Neural cell (in vitro differentiated cells): ENCODE data around the gene TMEM107. TPM values are rescaled to one million over a fixed set of nuclear protein-coding genes. Genes with fewer than 3 reads are reported as not detected.

Experiments used
- H2AFZ ChIP-seq: fragments of 200-600, 300-800 bp; sonication (generic), shearing (Covaris generic); 2 replicates; pipeline ENCODE4 v1.6.0; 2014; ENCODE audit warnings: low read depth, mild to moderate bottlenecking, antibody characterized with exemption, low read length, moderate library complexity
- H3F3A ChIP-seq: fragments of 200-600 bp; shearing (Covaris generic); 2 replicates; pipeline ENCODE4 v1.6.1; 2016; ENCODE audit warnings: mild to moderate bottlenecking, moderate library complexity, mixed read lengths, antibody characterized with exemption, low read length; ENCODE audit not compliant: insufficient read depth, poor library complexity, severe bottlenecking
- H3K27ac ChIP-seq: fragments of 200-600, 300-800 bp; sonication (generic), shearing (Covaris generic); 2 replicates; pipeline ENCODE4 v1.5.1; 2014; ENCODE audit warnings: mild to moderate bottlenecking, low read length, moderate library complexity
- H3K27me3 ChIP-seq: fragments of 300-800, 200-600 bp; sonication (generic), shearing (Covaris generic); 2 replicates; pipeline ENCODE4 v1.6.0; 2014; ENCODE audit warnings: mild to moderate bottlenecking, low read depth, low read length, moderate library complexity; ENCODE audit not compliant: insufficient read depth
- H3K36me3 ChIP-seq: fragments of 300-800, 200-600 bp; sonication (generic), shearing (Covaris generic); 2 replicates; pipeline ENCODE4 v1.5.1; 2014; ENCODE audit warnings: mild to moderate bottlenecking, antibody characterized with exemption, low read length, moderate library complexity; ENCODE audit not compliant: insufficient read depth
- H3K4me2 ChIP-seq: fragments of 300-800, 200-600 bp; sonication (generic), shearing (Covaris generic); 2 replicates; pipeline ENCODE4 v1.6.0; 2014; ENCODE audit warnings: mild to moderate bottlenecking, low read length
- H3K4me3 ChIP-seq: fragments of 300-800, 200-600 bp; sonication (generic), shearing (Covaris generic); 2 replicates; pipeline ENCODE4 v1.5.1; 2014; ENCODE audit warnings: mild to moderate bottlenecking, low read length, moderate library complexity
- H3K79me2 ChIP-seq: fragments of 200-600 bp; shearing (Covaris generic); replicated peaks from 2 replicates; pipeline ENCODE4 v1.6.0; 2014; ENCODE audit warnings: mild to moderate bottlenecking, low read length, moderate library complexity; ENCODE audit not compliant: insufficient read depth
- H3K9ac ChIP-seq: fragments of 300-800, 200-600 bp; sonication (generic), shearing (Covaris generic); 2 replicates; pipeline ENCODE4 v1.6.1; 2016; ENCODE audit warnings: mild to moderate bottlenecking, low read length, mixed read lengths
- H3K9me2 ChIP-seq: fragments of 200-600 bp; shearing (Covaris generic); 2 replicates; pipeline ENCODE4 v1.6.1; 2016; ENCODE audit warnings: mild to moderate bottlenecking, low read length, mixed read lengths; ENCODE audit not compliant: insufficient read depth
- H3K9me3 ChIP-seq: fragments of 200-600, 300-800 bp; sonication (generic), shearing (Covaris generic); 2 replicates; pipeline ENCODE4 v1.6.1; 2016; ENCODE audit warnings: mild to moderate bottlenecking, mixed run types, low read length, moderate library complexity, mixed read lengths
- H4K20me1 ChIP-seq: fragments of 200-600 bp; shearing (Covaris generic); 2 replicates; pipeline ENCODE4 v1.6.1; 2016; ENCODE audit warnings: mild to moderate bottlenecking, mixed run types; ENCODE audit not compliant: insufficient read depth
- CTCF ChIP-seq: fragments of 450-650 bp; IDR thresholded peaks from 2 replicates; pipeline ENCODE4 v1.5.1; 2014; ENCODE audit warnings: antibody characterized with exemption, mild to moderate bottlenecking, moderate library complexity; ENCODE audit not compliant: poor library complexity, severe bottlenecking
- EP300 ChIP-seq: fragments of 450-650 bp; conservative IDR thresholded peaks from 2 replicates; pipeline ENCODE4 v1.6.1; 2014; ENCODE audit warnings: antibody characterized with exemption, mild to moderate bottlenecking, moderate library complexity; ENCODE audit not compliant: poor library complexity, severe bottlenecking
- EZH2 ChIP-seq: fragments of 200-600, 300-800 bp; shearing (Covaris generic), sonication (generic); IDR thresholded peaks from 2 replicates; pipeline ENCODE4 v1.6.1; 2014; ENCODE audit warnings: antibody characterized with exemption, low read length, borderline replicate concordance, mild to moderate bottlenecking; ENCODE audit not compliant: insufficient read depth, poor library complexity, severe bottlenecking
- MXI1 ChIP-seq: fragments of 450-650 bp; conservative IDR thresholded peaks from 2 replicates; pipeline ENCODE4 v1.6.1; 2014; ENCODE audit warnings: antibody characterized with exemption, mild to moderate bottlenecking; ENCODE audit not compliant: poor library complexity, severe bottlenecking
- POLR2AphosphoS5 ChIP-seq: IDR thresholded peaks from 2 replicates; pipeline ENCODE4 v1.6.1; 2012
- RAD21 ChIP-seq: fragments of 450-650 bp; conservative IDR thresholded peaks from 2 replicates; pipeline ENCODE4 v1.6.1; 2014; ENCODE audit warnings: antibody characterized with exemption, mild to moderate bottlenecking, moderate library complexity
- REST ChIP-seq: IDR thresholded peaks from 2 replicates; pipeline ENCODE4 v1.6.1; 2012; ENCODE audit warnings: borderline replicate concordance
- SMC3 ChIP-seq: fragments of 450-650 bp; conservative IDR thresholded peaks from 2 replicates; pipeline ENCODE4 v1.6.1; 2014; ENCODE audit warnings: antibody characterized with exemption, mild to moderate bottlenecking, moderate library complexity; ENCODE audit not compliant: poor library complexity
- TAF1 ChIP-seq: IDR thresholded peaks from 2 replicates; pipeline ENCODE4 v1.6.1; 2012; ENCODE audit warnings: low read depth
- polyA plus RNA-seq: library from polyadenylated mRNA; depleted of rRNA; stranded (reverse); fragments of >200 nt; gene quantifications from 2 replicates; pipeline ENCODE4 v1.2.3, GENCODE V29; 2014

The TMEM107 gene
- polyA plus RNA-seq, 1 donor from 2014 or later: 31.7 TPM

- TF ChIP-seq TAF1: peak; percentile 91
- TF ChIP-seq REST: peak; percentile 85
- TF ChIP-seq POLR2AphosphoS5: peak; percentile 98
- peak; percentile 85 for TF ChIP-seq MXI1
- no peak for TF ChIP-seq EZH2
- TF ChIP-seq RAD21: peak; percentile 25
- no peak for TF ChIP-seq CTCF
- peak; percentile 32 for TF ChIP-seq SMC3
- peak; percentile 63 for TF ChIP-seq EP300
- H3K27ac ChIP-seq: peak within 1 kb of the TSS; percentile 91
- peak within 1 kb of the TSS; percentile 94 for H3K4me3 ChIP-seq
- H3K9me3 ChIP-seq: no peaks in the 10 kb centered on the region
- no peaks in the 10 kb centered on the region for H3K36me3 ChIP-seq
- H4K20me1 ChIP-seq: peaks cover 11% of the 10 kb centered on the region
- H3K27me3 ChIP-seq: no peaks in the 10 kb centered on the region
- peak within 1 kb of the TSS; percentile 99 for H3K9ac ChIP-seq
- peak within 1 kb of the TSS; percentile 96 for H3K4me2 ChIP-seq
- no peaks in the 10 kb centered on the region for H3K9me2 ChIP-seq
- H3F3A ChIP-seq: no peaks in the 10 kb centered on the region
- peak within 1 kb of the TSS; percentile 96 for H2AFZ ChIP-seq
- peaks cover 45% of the 10 kb centered on the region for H3K79me2 ChIP-seq
These were observed 13.8 kb downstream of the TMEM107 start, which contains the start of gene VAMP2 for GRCh38 chr17:8162233-8162996. TSS of gene VAMP2 (minus strand) at chr17:8162948. CDS start at chr17:8162879, 69 bp downstream.

GRCh38 chr17:8161289-8162232 is 14.6 kb downstream of the TMEM107 start:
- H3K36me3 ChIP-seq: no peaks in the 10 kb centered on the region
- peak overlapping the region; percentile 87 for H3K27ac ChIP-seq
- peaks cover 45% of the 10 kb centered on the region for H3K79me2 ChIP-seq
- H3K9ac ChIP-seq: peak overlapping the region; percentile 99
- H3K4me3 ChIP-seq: peak overlapping the region; percentile 94
- H2AFZ ChIP-seq: no peak overlapping the region
- no peaks in the 10 kb centered on the region for H3K9me2 ChIP-seq
- H3K9me3 ChIP-seq: no peaks in the 10 kb centered on the region
- H3K4me2 ChIP-seq: peak overlapping the region; percentile 96
- peaks cover 11% of the 10 kb centered on the region for H4K20me1 ChIP-seq
- TF ChIP-seq EZH2 (no peak), POLR2AphosphoS5 (no peak), SMC3 (no peak), CTCF (no peak), MXI1 (no peak)
- no peaks in the 10 kb centered on the region for H3F3A ChIP-seq
- no peaks in the 10 kb centered on the region for H3K27me3 ChIP-seq
